HEK293 (cell line): ENCODE results near the gene GRAMD1B.

Experiments
- ATF2 ChIP-seq: fragments of 450-650 bp; formaldehyde crosslinking; IDR thresholded peaks from 2 replicates; pipeline ENCODE4 v1.5.1; 2016; ENCODE audit warnings: missing biosample characterization, missing genetic modification characterization, low read depth
- CTCF ChIP-seq: fragments of 450-650 bp; formaldehyde crosslinking; IDR thresholded peaks from 2 replicates; pipeline ENCODE4 v1.5.1; 2016; ENCODE audit warnings: missing biosample characterization, missing genetic modification characterization
- EGR2 ChIP-seq: fragments of 450-650 bp; formaldehyde crosslinking; IDR thresholded peaks from 2 replicates; pipeline ENCODE4 v1.5.1; 2016; ENCODE audit warnings: low read depth, missing biosample characterization, missing genetic modification characterization
- TCF7L2 ChIP-seq: IDR thresholded peaks from 2 replicates; pipeline ENCODE4 v1.6.1; 2011; ENCODE audit warnings: low read depth, mild to moderate bottlenecking, inconsistent platforms, low read length, moderate library complexity, borderline replicate concordance
- ZBTB49 ChIP-seq: fragments of 450-650 bp; formaldehyde crosslinking; IDR thresholded peaks from 2 replicates; pipeline ENCODE4 v1.5.1; 2016; ENCODE audit warnings: missing biosample characterization, missing genetic modification characterization, low read depth
- ZFP41 ChIP-seq: fragments of 450-650 bp; formaldehyde crosslinking; IDR thresholded peaks from 2 replicates; pipeline ENCODE4 v1.5.1; 2016; ENCODE audit warnings: missing biosample characterization, missing genetic modification characterization, borderline replicate concordance
- ZNF140 ChIP-seq: fragments of 450-650 bp; formaldehyde crosslinking; IDR thresholded peaks from 2 replicates; pipeline ENCODE4 v1.5.1; 2016; ENCODE audit warnings: missing biosample characterization, missing genetic modification characterization
- ZNF639 ChIP-seq: fragments of 450-650 bp; formaldehyde crosslinking; IDR thresholded peaks from 2 replicates; pipeline ENCODE4 v1.5.1; 2016; ENCODE audit warnings: missing biosample characterization, missing genetic modification characterization

- no peak for TF ChIP-seq CTCF (tag by site-specific recombination)
- TF ChIP-seq ZFP41 (tag by site-specific recombination) = no peak
- no peak for TF ChIP-seq TCF7L2
- TF ChIP-seq ATF2 (tag by site-specific recombination) = no peak
- TF ChIP-seq ZNF140 (tag by site-specific recombination) = 0 out of 2 replicates have a peak, but pooled peaks have one; percentile 20
- TF ChIP-seq ZNF639 (tag by site-specific recombination) = no peak
- no peak for TF ChIP-seq ZBTB49 (tag by site-specific recombination)
- no peak for TF ChIP-seq EGR2 (tag by site-specific recombination)
Measured at GRCh38 chr11:123642435-123642834, 212.4 kb downstream of the GRAMD1B start.
